Activated T-cell treated with anti-CD3 and anti-CD28 coated beads for 1 hour (primary cell): Measurements from ENCODE around the gene EEFSEC.
"Not testable (repeated sequence)": the region's sequence is repeated elsewhere in the genome, so short reads cannot be mapped to it uniquely, and the experiment has no call there.

ENCODE experiments used
- DNase-seq: peaks from one replicate; pipeline ENCODE4 v3.0.0-alpha.2; 2020; ENCODE audit warnings: low read depth

EEFSEC gene

DNA sequence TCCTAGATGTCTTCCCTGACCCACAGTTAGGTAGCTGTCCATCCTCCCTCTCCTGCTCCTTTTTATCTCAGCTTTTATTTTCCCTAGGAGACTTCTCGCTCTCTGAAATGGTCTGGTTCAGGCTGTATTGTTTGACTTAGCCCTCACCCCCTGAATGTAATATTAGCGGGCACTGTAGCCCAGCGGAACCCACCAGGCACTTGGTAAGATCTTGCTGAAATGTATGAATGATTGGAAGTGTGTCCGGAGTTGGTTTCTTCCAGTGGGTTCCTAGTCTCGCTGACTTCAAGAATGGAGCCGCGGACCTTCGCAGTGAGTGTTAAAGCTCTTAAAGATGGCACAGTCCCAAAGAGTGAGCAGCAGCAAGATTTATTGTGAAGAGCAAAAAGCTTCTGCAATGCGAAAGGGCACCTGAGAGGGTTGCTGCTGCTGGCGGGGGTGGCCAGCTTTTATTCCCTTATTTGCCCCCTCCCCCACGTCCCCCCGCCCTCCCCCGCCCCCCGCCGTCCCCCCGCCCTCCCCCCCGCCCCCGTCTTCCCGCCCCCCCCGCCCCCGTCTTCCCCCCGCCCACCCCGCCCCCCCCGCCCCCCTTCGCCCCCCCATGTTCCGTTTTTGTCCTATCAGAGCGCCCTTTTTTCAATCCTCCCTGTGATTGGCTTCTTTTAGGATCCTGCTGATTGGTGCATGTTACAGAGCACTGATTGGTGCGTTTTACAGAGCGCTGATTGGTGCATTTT is 694 bp upstream of the EEFSEC start:
- no peak for DNase-seq

GRCh38 chr3:128154354-128154753 is 1.1 kb downstream of the EEFSEC start:
- not testable (repeated sequence) for DNase-seq

DNA sequence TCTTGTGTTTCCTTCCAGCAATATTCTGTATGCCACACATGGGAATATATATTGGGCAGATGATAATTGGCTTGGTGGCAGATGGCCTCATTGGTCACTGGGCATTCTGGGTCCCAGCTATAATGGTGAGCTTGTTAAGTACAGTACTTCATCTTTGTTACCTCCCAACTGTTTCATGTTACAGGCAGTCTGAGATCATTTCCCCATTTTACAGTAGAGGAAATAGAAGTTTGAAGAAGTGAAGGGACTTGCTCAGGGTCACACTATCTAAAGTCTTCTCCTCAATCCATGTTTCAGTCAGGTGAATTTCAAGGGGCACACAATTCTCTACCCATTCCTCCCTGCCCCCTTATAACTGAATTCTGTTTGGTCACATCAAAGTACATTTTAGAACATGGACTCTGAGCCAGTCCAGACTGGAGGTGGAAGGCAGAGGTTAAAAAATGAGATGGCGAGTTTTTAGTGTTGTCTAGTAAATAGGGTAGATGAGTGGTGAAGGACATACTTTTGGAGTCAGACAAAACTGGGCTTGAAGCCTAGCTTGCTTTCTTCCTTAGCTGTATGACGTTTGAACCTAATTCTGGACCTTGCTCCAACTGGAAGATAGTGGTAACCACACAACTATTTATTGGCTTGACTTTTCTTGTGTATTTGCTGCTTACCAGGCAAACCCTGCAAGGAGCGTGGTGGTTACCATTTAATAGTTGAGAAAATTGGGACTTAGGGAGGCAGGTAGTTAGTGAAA is 2.5 kb downstream of the EEFSEC start:
- no peak for DNase-seq

DNA sequence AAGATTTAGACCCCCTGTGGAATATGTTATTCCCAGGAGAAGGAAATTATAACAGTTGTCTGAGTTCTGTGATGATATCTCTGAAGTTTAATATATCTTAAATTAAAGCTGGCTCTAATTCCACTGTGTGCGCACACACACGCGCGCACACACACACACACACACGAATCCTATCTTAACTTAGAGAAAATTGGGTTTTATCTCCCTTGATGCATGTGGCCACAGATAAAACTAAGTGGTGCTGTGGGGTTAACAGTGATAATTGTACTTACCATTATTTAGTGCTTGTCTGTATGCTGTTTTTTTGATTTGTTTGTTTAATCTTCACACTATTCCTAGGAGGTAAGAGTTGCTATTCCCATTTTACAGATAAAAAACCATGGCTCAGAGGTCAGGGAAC is 7.4 kb downstream of the EEFSEC start:
- DNase-seq, result no peak

GRCh38 chr3:128163432-128163831 is 10.2 kb downstream of the EEFSEC start:
- DNase-seq, result no peak

- DNase-seq, result no peak
Measured at GRCh38 chr3:128166971-128167453, 13.7 kb downstream of the EEFSEC start.

GRCh38 chr3:128167646-128167972 is 14.3 kb downstream of the EEFSEC start:
- no peak for DNase-seq

DNA sequence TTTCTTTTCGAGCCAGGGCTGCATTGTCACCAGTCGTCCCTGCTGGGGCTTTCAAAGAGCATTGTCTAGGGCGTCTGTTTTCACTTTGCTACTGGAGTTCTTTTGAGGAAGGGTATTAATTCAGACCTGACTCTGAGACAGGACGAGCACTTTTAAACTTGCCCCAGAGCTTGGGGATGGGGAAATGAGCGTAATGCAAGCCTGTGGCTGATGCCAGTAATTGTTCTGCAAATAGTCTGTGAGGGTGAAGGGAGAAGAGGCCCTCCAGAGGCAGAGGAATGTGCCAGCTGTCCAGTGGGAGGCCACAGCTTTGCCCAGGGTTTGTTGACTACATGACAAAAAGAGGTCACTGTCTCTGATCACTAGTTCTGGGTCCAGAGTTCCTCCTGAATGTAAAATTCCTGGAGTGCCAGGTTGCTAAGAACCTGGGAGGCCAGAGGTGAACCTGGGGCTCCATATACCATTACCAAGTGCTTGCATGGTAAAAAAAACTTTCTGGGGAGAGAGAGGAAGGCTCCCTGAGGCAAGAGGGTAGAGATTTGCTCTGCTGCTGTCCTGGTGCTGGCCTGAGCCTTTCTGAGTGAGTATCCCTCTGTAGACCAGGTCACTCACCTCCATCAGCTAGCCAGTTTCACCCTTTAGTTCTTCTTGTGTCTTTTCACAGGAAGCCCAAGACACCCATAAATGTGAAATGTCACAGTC is 14.8 kb downstream of the EEFSEC start:
- no peak for DNase-seq

- DNase-seq, result no peak
Measured at GRCh38 chr3:128168836-128169235, 15.6 kb downstream of the EEFSEC start.

GRCh38 chr3:128170866-128171516 is 17.7 kb downstream of the EEFSEC start:
- no peak for DNase-seq

- no peak for DNase-seq
Measured at GRCh38 chr3:128173200-128173599, 19.9 kb downstream of the EEFSEC start.

DNA sequence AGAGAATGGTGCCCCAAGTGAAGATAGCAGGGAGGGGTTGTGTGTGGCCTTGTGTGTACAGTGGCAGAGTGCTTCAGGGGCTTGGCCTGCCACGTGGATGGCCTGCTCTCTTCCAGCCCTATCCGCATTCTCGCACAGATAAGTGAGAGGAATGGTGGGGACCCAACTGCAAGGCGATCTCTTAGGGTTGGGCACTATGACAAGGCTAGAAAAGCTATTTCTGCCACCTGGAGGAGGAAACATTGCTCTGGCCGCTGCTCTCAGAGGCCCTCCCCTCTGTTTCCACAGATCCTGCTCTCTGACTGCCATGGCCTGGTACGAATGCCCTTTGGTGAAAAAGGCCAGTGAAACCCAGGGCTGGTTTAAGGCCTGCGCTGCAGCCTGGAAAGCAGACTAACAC is 20.6 kb downstream of the EEFSEC start:
- DNase-seq, result no peak

- no peak for DNase-seq
Measured at GRCh38 chr3:128174675-128175590, 21.7 kb downstream of the EEFSEC start.

DNA sequence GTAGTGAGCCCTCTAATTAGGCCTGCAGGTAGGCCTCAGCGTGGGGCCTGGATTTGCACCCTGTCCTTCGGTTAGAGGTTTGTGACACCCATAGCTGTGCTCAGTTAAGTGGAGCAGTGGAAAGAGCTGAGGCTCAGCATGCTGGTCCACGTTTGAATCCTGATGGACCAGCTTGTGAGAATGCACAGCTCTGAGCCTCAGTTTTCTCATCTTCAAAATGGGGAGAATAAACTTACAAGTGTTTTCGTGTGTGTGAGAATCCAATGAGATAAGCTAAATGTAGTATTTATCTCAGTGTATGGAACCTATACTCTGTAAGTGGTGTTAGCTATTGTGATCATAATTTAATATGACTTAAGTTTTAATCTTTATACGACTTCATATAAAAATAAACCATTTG is 22.5 kb downstream of the EEFSEC start:
- no peak for DNase-seq

DNA sequence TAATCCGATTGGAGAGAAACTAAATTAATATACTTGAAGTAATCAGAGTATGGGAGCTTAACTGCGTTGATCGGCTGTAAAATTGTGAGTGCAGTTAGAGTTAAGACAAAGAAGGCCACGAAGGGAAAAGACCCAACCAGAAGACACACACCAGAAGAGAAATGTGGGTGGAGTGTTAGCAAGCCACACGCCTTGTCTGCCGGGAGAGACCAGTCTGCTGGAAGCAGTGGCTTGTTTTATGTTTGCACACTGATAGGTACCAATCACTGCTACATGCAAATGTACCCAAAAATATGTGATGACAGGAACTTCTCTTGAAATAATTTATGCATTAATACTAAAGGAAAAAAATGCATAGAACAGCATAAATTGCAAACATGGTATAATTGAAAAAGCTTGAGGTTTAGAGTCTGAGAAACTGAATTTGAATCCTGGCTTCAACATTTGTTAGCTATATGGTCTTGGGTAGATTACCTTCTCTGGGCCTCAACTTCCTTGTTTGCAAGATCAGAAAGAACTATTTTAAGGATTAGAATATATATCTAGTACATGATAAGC is 23.1 kb downstream of the EEFSEC start:
- DNase-seq, result no peak

GRCh38 chr3:128177865-128178264 is 24.6 kb downstream of the EEFSEC start:
- no peak for DNase-seq

GRCh38 chr3:128178782-128179483 is 25.7 kb downstream of the EEFSEC start:
- no peak for DNase-seq

DNA sequence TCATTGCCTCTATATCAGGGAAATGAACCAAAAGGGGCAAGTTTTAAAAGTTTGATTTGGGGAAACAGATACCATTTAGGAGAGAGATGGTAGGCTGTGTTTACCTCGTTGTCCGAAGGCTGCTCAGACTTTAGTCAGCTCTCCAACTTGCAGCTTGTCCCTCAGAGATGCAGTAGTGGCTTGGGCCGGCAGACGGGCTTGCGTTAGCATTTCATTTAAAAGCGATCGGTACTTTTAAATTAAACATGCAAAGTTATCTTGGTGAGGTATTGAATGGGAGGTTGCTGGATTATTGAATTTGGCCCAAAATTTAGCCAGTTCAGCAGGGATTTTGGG is 26.2 kb downstream of the EEFSEC start:
- no peak for DNase-seq

DNA sequence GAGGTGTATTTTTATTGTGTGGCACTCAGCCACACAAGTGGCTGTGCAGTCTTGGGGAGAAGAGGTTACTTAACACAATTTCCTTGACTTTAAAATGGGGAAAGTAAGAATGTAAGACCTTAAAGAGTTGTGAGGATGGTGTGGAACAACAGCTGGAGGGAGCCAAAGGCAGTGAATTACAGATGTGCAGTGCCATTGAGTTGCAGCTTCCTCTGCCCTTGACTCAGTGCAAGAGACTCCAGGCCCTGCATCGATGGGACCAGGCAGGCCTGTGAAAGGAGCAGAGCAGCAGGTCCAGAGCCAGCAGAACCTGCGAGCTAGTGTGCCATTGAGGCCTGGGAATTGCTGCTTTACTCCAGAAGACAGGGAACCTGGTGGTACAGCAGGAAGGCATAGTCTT is 27.2 kb downstream of the EEFSEC start:
- no peak for DNase-seq

DNA sequence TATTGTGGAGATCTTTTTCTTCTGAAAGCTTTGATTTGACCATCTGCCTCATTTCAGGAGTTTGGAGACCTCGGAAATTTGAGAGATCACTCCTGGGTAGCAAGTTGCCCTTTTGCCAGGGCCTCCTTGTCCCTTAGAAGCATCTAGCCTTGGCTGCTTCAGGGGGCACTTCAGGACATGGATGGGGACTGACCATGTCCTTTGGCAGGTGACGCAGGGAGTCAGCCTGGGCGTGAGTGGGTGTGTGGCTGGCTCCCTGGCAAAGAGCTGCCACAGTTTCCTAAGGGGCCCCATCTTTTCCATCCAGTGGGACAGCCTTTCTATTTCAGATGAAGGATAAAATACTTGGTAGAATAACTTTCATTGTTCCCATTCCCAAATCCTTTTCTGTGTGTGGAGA is 27.6 kb downstream of the EEFSEC start:
- no peak for DNase-seq

- no peak for DNase-seq
Measured at GRCh38 chr3:128182656-128183055, 29.4 kb downstream of the EEFSEC start.
